SK-N-SH treated with all-trans-retinoic acid at 6 μM for 48 hours (cell line): ENCODE data around the gene DNAL4.

Source experiments
- ATAC-seq: fragments of 200-7000 bp; cut with Tn5 transposase; 3 replicates; pipeline ENCODE4 v1.9.1; 2020; ENCODE audit warnings: mild to moderate bottlenecking, moderate library complexity
- ARNTL ChIP-seq: fragments of 450-650 bp; formaldehyde crosslinking; IDR thresholded peaks from 2 replicates; pipeline ENCODE4 v1.5.0; 2020; ENCODE audit warnings: low read depth, mild to moderate bottlenecking, moderate library complexity, borderline replicate concordance
- BACH2 ChIP-seq: fragments of 250-450 bp; sonication (Bioruptor Pico); IDR thresholded peaks from 2 replicates; pipeline ENCODE4 v1.9.0; 2021; ENCODE audit warnings: mild to moderate bottlenecking, borderline replicate concordance
- CREB5 ChIP-seq: fragments of 250-450 bp; sonication (Bioruptor Pico); IDR thresholded peaks from 2 replicates; pipeline ENCODE4 v1.5.1; 2020; ENCODE audit warnings: low read depth, mild to moderate bottlenecking, moderate library complexity
- CSDC2 ChIP-seq: fragments of 250-450 bp; sonication (Bioruptor Pico); IDR thresholded peaks from 2 replicates; pipeline ENCODE4 v1.5.0; 2020; ENCODE audit warnings: mild to moderate bottlenecking, moderate library complexity
- ESRRG ChIP-seq: fragments of 250-450 bp; sonication (Bioruptor Pico); IDR thresholded peaks from 2 replicates; pipeline ENCODE4 v1.6.1; 2021; ENCODE audit warnings: mild to moderate bottlenecking
- GLIS3 ChIP-seq: fragments of 250-450 bp; sonication (Bioruptor Pico); IDR thresholded peaks from 2 replicates; pipeline ENCODE4 v1.5.0; 2020; ENCODE audit warnings: mild to moderate bottlenecking, moderate library complexity
- ISL1 ChIP-seq: fragments of 250-450 bp; sonication (Bioruptor Pico); IDR thresholded peaks from 2 replicates; pipeline ENCODE4 v2.1.2; 2022; ENCODE audit warnings: mild to moderate bottlenecking, moderate library complexity
- OSR1 ChIP-seq: fragments of 250-450 bp; sonication (Bioruptor Pico); IDR thresholded peaks from 2 replicates; pipeline ENCODE4 v1.8.0; 2022; ENCODE audit warnings: moderate library complexity, mild to moderate bottlenecking, inconsistent platforms
- PATZ1 ChIP-seq: fragments of 250-450 bp; sonication (Bioruptor Pico); IDR thresholded peaks from 2 replicates; pipeline ENCODE4 v1.8.0; 2020; ENCODE audit warnings: mild to moderate bottlenecking, moderate library complexity, borderline replicate concordance
- RARB ChIP-seq: fragments of 250-450 bp; sonication (Bioruptor Pico); IDR thresholded peaks from 2 replicates; pipeline ENCODE4 v1.8.0; 2021; ENCODE audit warnings: mild to moderate bottlenecking, moderate library complexity
- SNAI2 ChIP-seq: fragments of 250-450 bp; sonication (Bioruptor Pico); IDR thresholded peaks from 2 replicates; pipeline ENCODE4 v1.5.0; 2020; ENCODE audit warnings: mild to moderate bottlenecking, moderate library complexity
- TCF4 ChIP-seq: fragments of 250-450 bp; sonication (Bioruptor Pico); IDR thresholded peaks from 2 replicates; pipeline ENCODE4 v1.8.0; 2021; ENCODE audit warnings: mild to moderate bottlenecking, moderate library complexity, borderline replicate concordance
- TOX ChIP-seq: fragments of 250-450 bp; sonication (Bioruptor Pico); IDR thresholded peaks from 2 replicates; pipeline ENCODE4 v1.8.0; 2021; ENCODE audit warnings: mild to moderate bottlenecking, moderate library complexity, borderline replicate concordance
- ZC3H10 ChIP-seq: fragments of 250-450 bp; sonication (Bioruptor Pico); IDR thresholded peaks from 2 replicates; pipeline ENCODE4 v1.5.1; 2021; ENCODE audit warnings: mild to moderate bottlenecking, moderate library complexity
- ZFP3 ChIP-seq: fragments of 250-450 bp; sonication (Bioruptor Pico); IDR thresholded peaks from 2 replicates; pipeline ENCODE4 v1.5.0; 2020; ENCODE audit warnings: mild to moderate bottlenecking, moderate library complexity
- ZFP30 ChIP-seq: fragments of 450-650 bp; formaldehyde crosslinking; IDR thresholded peaks from 2 replicates; pipeline ENCODE4 v1.5.0; 2022; ENCODE audit warnings: mild to moderate bottlenecking, moderate library complexity
- ZNF565 ChIP-seq: fragments of 450-650 bp; formaldehyde crosslinking; conservative IDR thresholded peaks from 2 replicates; pipeline ENCODE4 v1.5.0; 2020; ENCODE audit warnings: low read depth, mild to moderate bottlenecking, moderate library complexity
- ZNF70 ChIP-seq: fragments of 450-650 bp; formaldehyde crosslinking; IDR thresholded peaks from 2 replicates; pipeline ENCODE4 v1.5.0; 2020; ENCODE audit warnings: mild to moderate bottlenecking, moderate library complexity
- ZNF8 ChIP-seq: fragments of 450-650 bp; formaldehyde crosslinking; IDR thresholded peaks from 2 replicates; pipeline ENCODE4 v1.5.0; 2020; ENCODE audit warnings: mild to moderate bottlenecking, moderate library complexity
- TF ChIP-seq, protein P1 (sequence below): fragments of 250-450 bp; sonication (Bioruptor Pico); IDR thresholded peaks from 2 replicates; pipeline ENCODE4 v1.8.0; 2021; ENCODE audit warnings: low read depth, mild to moderate bottlenecking, moderate library complexity, borderline replicate concordance
- TF ChIP-seq, protein P2 (sequence below): fragments of 250-450 bp; sonication (Bioruptor Pico); IDR thresholded peaks from 2 replicates; pipeline ENCODE4 v1.5.1; 2021; ENCODE audit warnings: mild to moderate bottlenecking, moderate library complexity
- TF ChIP-seq, protein P3 (sequence below): fragments of 250-450 bp; sonication (Bioruptor Pico); IDR thresholded peaks from 2 replicates; pipeline ENCODE4 v1.5.0; 2020; ENCODE audit warnings: mild to moderate bottlenecking, moderate library complexity

DNAL4 gene

DNA sequence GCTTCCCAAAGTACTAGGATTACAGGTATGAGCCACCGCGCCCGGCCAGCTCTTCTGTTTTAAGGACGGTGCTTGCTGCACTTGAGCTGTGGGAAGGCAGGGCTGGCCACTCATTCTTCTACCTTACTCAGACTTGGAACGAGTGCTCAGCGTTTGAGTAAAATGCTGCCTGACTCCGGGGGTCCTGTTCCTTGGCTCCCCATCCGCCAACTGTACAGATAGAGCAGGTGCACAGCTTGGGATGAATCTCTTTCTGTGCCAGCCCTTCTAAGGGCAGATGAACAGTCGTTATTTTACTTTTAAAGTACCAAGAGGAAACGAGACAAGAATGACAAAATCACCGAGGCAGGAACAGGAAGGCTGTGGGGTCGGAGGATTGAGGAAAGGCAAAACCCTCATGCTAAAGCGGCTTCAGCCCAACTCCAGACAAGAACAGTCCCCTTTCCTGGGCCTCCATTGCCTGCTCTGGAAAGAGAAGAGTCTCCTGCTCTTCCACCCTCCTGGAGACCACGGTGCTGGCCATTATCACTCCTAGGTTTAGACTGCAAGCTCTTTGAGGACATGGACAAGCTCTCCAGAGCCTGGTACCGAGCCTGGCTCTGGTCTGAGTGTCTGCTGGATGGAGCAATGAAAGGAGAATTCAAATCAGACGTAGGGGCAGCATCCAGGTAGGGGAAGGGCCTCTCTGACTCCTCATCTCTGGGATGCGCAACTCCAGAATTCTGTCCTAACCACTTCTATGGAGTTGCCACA lies 37.1 kb downstream of the DNAL4 start:
- TF ChIP-seq TOX (CRISPR knock-in tag) (no peak), CSDC2 (no peak), ESRRG (CRISPR knock-in tag) (no peak), ZNF70 (CRISPR knock-in tag) (no peak), GLIS3 (CRISPR knock-in tag) (no peak), OSR1 (no peak), ARNTL (no peak), ZFP30 (CRISPR knock-in tag) (no peak), ZNF8 (no peak), TCF4 (CRISPR knock-in tag) (no peak)
- no peak for ATAC-seq

DNA sequence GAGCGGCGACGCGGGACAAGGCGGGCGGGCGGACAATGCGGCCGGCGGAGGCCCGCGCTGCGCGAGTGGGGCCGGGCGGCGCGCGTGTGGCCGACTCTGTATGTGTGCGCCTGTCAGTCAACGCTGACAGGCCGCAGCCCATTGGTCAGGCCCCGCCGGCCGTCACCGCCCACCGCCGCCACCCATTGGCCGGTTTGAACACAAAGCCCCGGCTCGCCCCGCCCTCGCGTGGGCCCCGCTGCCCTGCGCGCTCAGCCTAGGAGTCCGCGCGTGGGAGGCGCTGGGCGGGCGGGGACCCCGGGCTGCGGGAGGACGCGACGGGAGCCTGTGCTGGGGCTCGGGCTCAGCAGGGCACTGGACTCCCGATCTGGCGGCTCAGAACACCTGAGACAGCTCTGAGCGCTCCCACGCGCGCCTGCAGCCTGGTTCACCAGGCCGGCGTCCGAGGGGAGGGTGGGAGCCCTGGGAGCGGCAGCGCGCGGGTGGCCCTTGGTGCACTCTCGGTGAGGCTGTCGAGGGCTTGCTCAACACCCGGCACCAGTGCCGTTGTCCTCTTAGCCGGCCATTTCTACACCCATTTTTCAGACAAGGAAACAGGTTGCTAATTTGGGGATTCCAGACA lies 37.9 kb downstream of the DNAL4 start, which contains the start of gene SUN2:
Gene SUN2, minus strand, starts transcription at position 88 of the 622 bp plus-strand sequence. CDS start 3,370 bp downstream, outside the sequence.
- ATAC-seq, result peak; percentile 92
- TF ChIP-seq ARNTL (no peak), ZFP30 (CRISPR knock-in tag) (no peak), RARB (CRISPR knock-in tag) (no peak), ZFP3 (CRISPR knock-in tag) (no peak), GLIS3 (CRISPR knock-in tag) (no peak), CREB5 (CRISPR knock-in tag) (no peak), ZNF70 (CRISPR knock-in tag) (no peak), CSDC2 (no peak), TCF4 (CRISPR knock-in tag) (no peak), ISL1 (no peak)
- TF ChIP-seq, protein P1, sequence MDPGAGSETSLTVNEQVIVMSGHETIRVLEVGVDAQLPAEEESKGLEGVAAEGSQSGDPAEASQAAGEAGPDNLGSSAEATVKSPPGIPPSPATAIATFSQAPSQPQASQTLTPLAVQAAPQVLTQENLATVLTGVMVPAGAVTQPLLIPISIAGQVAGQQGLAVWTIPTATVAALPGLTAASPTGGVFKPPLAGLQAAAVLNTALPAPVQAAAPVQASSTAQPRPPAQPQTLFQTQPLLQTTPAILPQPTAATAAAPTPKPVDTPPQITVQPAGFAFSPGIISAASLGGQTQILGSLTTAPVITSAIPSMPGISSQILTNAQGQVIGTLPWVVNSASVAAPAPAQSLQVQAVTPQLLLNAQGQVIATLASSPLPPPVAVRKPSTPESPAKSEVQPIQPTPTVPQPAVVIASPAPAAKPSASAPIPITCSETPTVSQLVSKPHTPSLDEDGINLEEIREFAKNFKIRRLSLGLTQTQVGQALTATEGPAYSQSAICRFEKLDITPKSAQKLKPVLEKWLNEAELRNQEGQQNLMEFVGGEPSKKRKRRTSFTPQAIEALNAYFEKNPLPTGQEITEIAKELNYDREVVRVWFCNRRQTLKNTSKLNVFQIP (CRISPR knock-in tag), result no peak
- TF ChIP-seq, all 23 proteins: peak for 0

- ATAC-seq, result peak; percentile 73
- TF ChIP-seq ZFP30 (CRISPR knock-in tag) (no peak), ESRRG (CRISPR knock-in tag) (no peak), CREB5 (CRISPR knock-in tag) (no peak), CSDC2 (no peak), ARNTL (no peak), GLIS3 (CRISPR knock-in tag) (no peak), BACH2 (CRISPR knock-in tag) (no peak), ZNF565 (no peak), TCF4 (CRISPR knock-in tag) (no peak), ZNF8 (no peak), ZC3H10 (CRISPR knock-in tag) (no peak), RARB (CRISPR knock-in tag) (no peak), PATZ1 (CRISPR knock-in tag) (no peak), SNAI2 (CRISPR knock-in tag) (no peak), OSR1 (no peak), ZNF70 (CRISPR knock-in tag) (no peak)
- TF ChIP-seq, protein P1 (CRISPR knock-in tag), result no peak
- TF ChIP-seq, protein P2, sequence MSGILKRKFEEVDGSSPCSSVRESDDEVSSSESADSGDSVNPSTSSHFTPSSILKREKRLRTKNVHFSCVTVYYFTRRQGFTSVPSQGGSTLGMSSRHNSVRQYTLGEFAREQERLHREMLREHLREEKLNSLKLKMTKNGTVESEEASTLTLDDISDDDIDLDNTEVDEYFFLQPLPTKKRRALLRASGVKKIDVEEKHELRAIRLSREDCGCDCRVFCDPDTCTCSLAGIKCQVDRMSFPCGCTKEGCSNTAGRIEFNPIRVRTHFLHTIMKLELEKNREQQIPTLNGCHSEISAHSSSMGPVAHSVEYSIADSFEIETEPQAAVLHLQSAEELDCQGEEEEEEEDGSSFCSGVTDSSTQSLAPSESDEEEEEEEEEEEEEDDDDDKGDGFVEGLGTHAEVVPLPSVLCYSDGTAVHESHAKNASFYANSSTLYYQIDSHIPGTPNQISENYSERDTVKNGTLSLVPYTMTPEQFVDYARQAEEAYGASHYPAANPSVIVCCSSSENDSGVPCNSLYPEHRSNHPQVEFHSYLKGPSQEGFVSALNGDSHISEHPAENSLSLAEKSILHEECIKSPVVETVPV (CRISPR knock-in tag), result no peak
- TF ChIP-seq, protein P3, sequence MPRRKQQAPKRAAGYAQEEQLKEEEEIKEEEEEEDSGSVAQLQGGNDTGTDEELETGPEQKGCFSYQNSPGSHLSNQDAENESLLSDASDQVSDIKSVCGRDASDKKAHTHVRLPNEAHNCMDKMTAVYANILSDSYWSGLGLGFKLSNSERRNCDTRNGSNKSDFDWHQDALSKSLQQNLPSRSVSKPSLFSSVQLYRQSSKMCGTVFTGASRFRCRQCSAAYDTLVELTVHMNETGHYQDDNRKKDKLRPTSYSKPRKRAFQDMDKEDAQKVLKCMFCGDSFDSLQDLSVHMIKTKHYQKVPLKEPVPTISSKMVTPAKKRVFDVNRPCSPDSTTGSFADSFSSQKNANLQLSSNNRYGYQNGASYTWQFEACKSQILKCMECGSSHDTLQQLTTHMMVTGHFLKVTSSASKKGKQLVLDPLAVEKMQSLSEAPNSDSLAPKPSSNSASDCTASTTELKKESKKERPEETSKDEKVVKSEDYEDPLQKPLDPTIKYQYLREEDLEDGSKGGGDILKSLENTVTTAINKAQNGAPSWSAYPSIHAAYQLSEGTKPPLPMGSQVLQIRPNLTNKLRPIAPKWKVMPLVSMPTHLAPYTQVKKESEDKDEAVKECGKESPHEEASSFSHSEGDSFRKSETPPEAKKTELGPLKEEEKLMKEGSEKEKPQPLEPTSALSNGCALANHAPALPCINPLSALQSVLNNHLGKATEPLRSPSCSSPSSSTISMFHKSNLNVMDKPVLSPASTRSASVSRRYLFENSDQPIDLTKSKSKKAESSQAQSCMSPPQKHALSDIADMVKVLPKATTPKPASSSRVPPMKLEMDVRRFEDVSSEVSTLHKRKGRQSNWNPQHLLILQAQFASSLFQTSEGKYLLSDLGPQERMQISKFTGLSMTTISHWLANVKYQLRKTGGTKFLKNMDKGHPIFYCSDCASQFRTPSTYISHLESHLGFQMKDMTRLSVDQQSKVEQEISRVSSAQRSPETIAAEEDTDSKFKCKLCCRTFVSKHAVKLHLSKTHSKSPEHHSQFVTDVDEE (CRISPR knock-in tag), result no peak
These were observed 38.6 kb downstream of the DNAL4 start for GRCh38 chr22:38755155-38755910.
